SK-N-SH treated with all-trans-retinoic acid at 6 μM for 48 hours (cell line): ENCODE results near the gene RAB30.
A peak's percentile ranks its signal among the peaks of the same experiment; 100 is the strongest.

ENCODE experiments used
- ATAC-seq: fragments of 200-7000 bp; cut with Tn5 transposase; 3 replicates; pipeline ENCODE4 v1.9.1; 2020; ENCODE audit warnings: mild to moderate bottlenecking, moderate library complexity
- ARNTL ChIP-seq: fragments of 450-650 bp; formaldehyde crosslinking; IDR thresholded peaks from 2 replicates; pipeline ENCODE4 v1.5.0; 2020; ENCODE audit warnings: low read depth, mild to moderate bottlenecking, moderate library complexity, borderline replicate concordance
- BACH2 ChIP-seq: fragments of 250-450 bp; sonication (Bioruptor Pico); IDR thresholded peaks from 2 replicates; pipeline ENCODE4 v1.9.0; 2021; ENCODE audit warnings: mild to moderate bottlenecking, borderline replicate concordance
- CREB5 ChIP-seq: fragments of 250-450 bp; sonication (Bioruptor Pico); IDR thresholded peaks from 2 replicates; pipeline ENCODE4 v1.5.1; 2020; ENCODE audit warnings: low read depth, mild to moderate bottlenecking, moderate library complexity
- CSRNP3 ChIP-seq: fragments of 250-450 bp; sonication (Bioruptor Pico); IDR thresholded peaks from 2 replicates; pipeline ENCODE4 v1.5.1; 2021; ENCODE audit warnings: mild to moderate bottlenecking, moderate library complexity
- GLIS3 ChIP-seq: fragments of 250-450 bp; sonication (Bioruptor Pico); IDR thresholded peaks from 2 replicates; pipeline ENCODE4 v1.5.0; 2020; ENCODE audit warnings: mild to moderate bottlenecking, moderate library complexity
- OSR1 ChIP-seq: fragments of 250-450 bp; sonication (Bioruptor Pico); IDR thresholded peaks from 2 replicates; pipeline ENCODE4 v1.8.0; 2022; ENCODE audit warnings: moderate library complexity, mild to moderate bottlenecking, inconsistent platforms
- PATZ1 ChIP-seq: fragments of 250-450 bp; sonication (Bioruptor Pico); IDR thresholded peaks from 2 replicates; pipeline ENCODE4 v1.8.0; 2020; ENCODE audit warnings: mild to moderate bottlenecking, moderate library complexity, borderline replicate concordance
- POU6F1 ChIP-seq: fragments of 250-450 bp; sonication (Bioruptor Pico); IDR thresholded peaks from 2 replicates; pipeline ENCODE4 v1.8.0; 2021; ENCODE audit warnings: low read depth, mild to moderate bottlenecking, moderate library complexity, borderline replicate concordance
- RARB ChIP-seq: fragments of 250-450 bp; sonication (Bioruptor Pico); IDR thresholded peaks from 2 replicates; pipeline ENCODE4 v1.8.0; 2021; ENCODE audit warnings: mild to moderate bottlenecking, moderate library complexity
- SNAI2 ChIP-seq: fragments of 250-450 bp; sonication (Bioruptor Pico); IDR thresholded peaks from 2 replicates; pipeline ENCODE4 v1.5.0; 2020; ENCODE audit warnings: mild to moderate bottlenecking, moderate library complexity
- TCF4 ChIP-seq: fragments of 250-450 bp; sonication (Bioruptor Pico); IDR thresholded peaks from 2 replicates; pipeline ENCODE4 v1.8.0; 2021; ENCODE audit warnings: mild to moderate bottlenecking, moderate library complexity, borderline replicate concordance
- TOX ChIP-seq: fragments of 250-450 bp; sonication (Bioruptor Pico); IDR thresholded peaks from 2 replicates; pipeline ENCODE4 v1.8.0; 2021; ENCODE audit warnings: mild to moderate bottlenecking, moderate library complexity, borderline replicate concordance
- TSHZ2 ChIP-seq: fragments of 250-450 bp; sonication (Bioruptor Pico); IDR thresholded peaks from 2 replicates; pipeline ENCODE4 v1.5.0; 2020; ENCODE audit warnings: mild to moderate bottlenecking, moderate library complexity
- ZC3H10 ChIP-seq: fragments of 250-450 bp; sonication (Bioruptor Pico); IDR thresholded peaks from 2 replicates; pipeline ENCODE4 v1.5.1; 2021; ENCODE audit warnings: mild to moderate bottlenecking, moderate library complexity
- ZFP30 ChIP-seq: fragments of 450-650 bp; formaldehyde crosslinking; IDR thresholded peaks from 2 replicates; pipeline ENCODE4 v1.5.0; 2022; ENCODE audit warnings: mild to moderate bottlenecking, moderate library complexity
- ZNF565 ChIP-seq: fragments of 450-650 bp; formaldehyde crosslinking; conservative IDR thresholded peaks from 2 replicates; pipeline ENCODE4 v1.5.0; 2020; ENCODE audit warnings: low read depth, mild to moderate bottlenecking, moderate library complexity
- ZNF70 ChIP-seq: fragments of 450-650 bp; formaldehyde crosslinking; IDR thresholded peaks from 2 replicates; pipeline ENCODE4 v1.5.0; 2020; ENCODE audit warnings: mild to moderate bottlenecking, moderate library complexity
- ZNF8 ChIP-seq: fragments of 450-650 bp; formaldehyde crosslinking; IDR thresholded peaks from 2 replicates; pipeline ENCODE4 v1.5.0; 2020; ENCODE audit warnings: mild to moderate bottlenecking, moderate library complexity

RAB30 gene

GRCh38 chr11:83021780-83022125 is 49.9 kb downstream of the RAB30 start (continued):
- peak; percentile 99 for TF ChIP-seq CREB5 (CRISPR knock-in tag)
- TF ChIP-seq SNAI2 (CRISPR knock-in tag), result peak; percentile 80; the same call in 1 of the 2 replicates
- no peak for TF ChIP-seq ZNF565 (CRISPR knock-in tag)
- no peak for TF ChIP-seq BACH2 (CRISPR knock-in tag)
- peak; percentile 93; the same call in 1 of the 2 replicates for TF ChIP-seq CSRNP3
- TF ChIP-seq ZNF8 (CRISPR knock-in tag), result peak; percentile 55; the same call in 1 of the 2 replicates
- TF ChIP-seq ZNF70 (CRISPR knock-in tag), result no peak
- peak; percentile 87 for TF ChIP-seq GLIS3 (CRISPR knock-in tag)
- no peak for TF ChIP-seq OSR1
- no peak for TF ChIP-seq TOX (CRISPR knock-in tag)

- TF ChIP-seq ZNF565 (CRISPR knock-in tag) (no peak), OSR1 (no peak), ARNTL (CRISPR knock-in tag) (no peak), BACH2 (CRISPR knock-in tag) (no peak), ZFP30 (CRISPR knock-in tag) (no peak), CSRNP3 (no peak), ZNF70 (CRISPR knock-in tag) (no peak), POU6F1 (no peak), ZC3H10 (CRISPR knock-in tag) (no peak), PATZ1 (CRISPR knock-in tag) (no peak), TCF4 (no peak), SNAI2 (CRISPR knock-in tag) (no peak)
- ATAC-seq, result no peak
Observed at GRCh38 chr11:83020942-83021779, 50.5 kb downstream of the RAB30 start.

- ATAC-seq, result no peak
- no peak for TF ChIP-seq PATZ1 (CRISPR knock-in tag)
- TF ChIP-seq ZNF565 (CRISPR knock-in tag), result no peak
- no peak for TF ChIP-seq CSRNP3
- no peak for TF ChIP-seq SNAI2 (CRISPR knock-in tag)
- TF ChIP-seq ZC3H10 (CRISPR knock-in tag), result no peak
- TF ChIP-seq ZFP30 (CRISPR knock-in tag), result no peak
- no peak for TF ChIP-seq POU6F1
- no peak for TF ChIP-seq TSHZ2 (CRISPR knock-in tag)
- TF ChIP-seq RARB, result no peak
Observed at GRCh38 chr11:83019888-83020579, 51.7 kb downstream of the RAB30 start.
